ENCODE results near the gene CLC. TPM values are rescaled to one million over a fixed set of nuclear protein-coding genes. Genes with fewer than 3 reads are reported as not detected.

CLC gene

DNA sequence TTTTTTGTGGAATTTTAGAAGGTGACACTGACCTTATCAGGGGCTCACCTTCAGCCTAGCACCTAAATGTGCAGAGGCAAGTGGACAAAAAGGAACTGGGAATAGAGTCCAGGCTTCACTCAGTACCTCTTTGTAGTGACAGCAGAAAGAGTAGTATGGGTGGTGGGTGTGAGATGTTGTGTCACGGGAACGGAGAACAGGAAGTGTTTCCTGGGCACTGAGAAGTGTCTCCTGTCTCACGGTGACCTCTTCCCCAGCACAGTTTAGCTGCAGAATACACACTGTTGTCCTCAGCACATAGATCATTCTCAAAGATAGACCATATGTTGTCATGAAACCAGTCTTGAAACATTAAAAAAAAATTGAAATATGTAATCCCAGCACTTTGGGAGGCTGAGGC lies 51.1 kb downstream of the CLC start:
- Histone ChIP-seq H2AK5ac (ENCODE audit: low read depth, low read length) (no peak overlapping the region), H3K27ac (replicated peaks; ENCODE audit: low read length) (no peak overlapping the region), H3K9ac (ENCODE audit: low read depth, low read length, poor library complexity) (no peak overlapping the region), H4K8ac (ENCODE audit: low read depth, low read length) (no peak overlapping the region), H2BK120ac (ENCODE audit: low read depth, low read length) (no peak overlapping the region), H3K14ac (ENCODE audit: low read length) (no peak overlapping the region), H3K18ac (ENCODE audit: low read length) (no peak overlapping the region), H3K4me1 (ENCODE audit: control insufficient read depth in 2 of 2, insufficient read depth in 1 of 2, low read depth in 1 of 2, low read length in 2 of 2) (no peaks in the 10 kb centered on the region), H3K36me3 (replicated peaks in 1 of 2; ENCODE audit: control insufficient read depth in 2 of 2, insufficient read depth in 2 of 2, low read length in 2 of 2) (no peaks in the 10 kb centered on the region), H3K4me3 (ENCODE audit: low read length in 2 of 2) (peak overlapping the region in 1 of 2 donors; percentile 22), H2BK12ac (ENCODE audit: low read length) (no peak overlapping the region), H3K9me3 (replicated peaks in 1 of 2; ENCODE audit: control insufficient read depth in 2 of 2, insufficient read depth in 1 of 2, low read depth in 1 of 2, low read length in 2 of 2) (no peaks in the 10 kb centered on the region), H3K4ac (ENCODE audit: low read length) (no peak overlapping the region), H4K91ac (ENCODE audit: low read depth, low read length, poor library complexity) (no peak overlapping the region), H3K27me3 (ENCODE audit: control insufficient read depth in 3 of 3, insufficient read depth in 3 of 3, low read depth in 1 of 3, low read length in 3 of 3) (peaks cover 0 to 14% (median 0%) of the 10 kb centered on the region in 3 experiments), H2BK15ac (ENCODE audit: low read length) (no peak overlapping the region), H2BK5ac (ENCODE audit: low read length) (no peak overlapping the region), H3K4me2 (ENCODE audit: insufficient read depth, low read length, poor library complexity, severe bottlenecking) (no peak overlapping the region), H2AFZ (ENCODE audit: low read length) (no peak overlapping the region), H3K23ac (ENCODE audit: low read depth, low read length, poor library complexity) (no peak overlapping the region), H3K79me1 (ENCODE audit: low read depth, low read length) (no peaks in the 10 kb centered on the region)
- WGBS, 2 donors (ENCODE audit: extremely low coverage in 2 of 2, insufficient read length in 2 of 2, insufficient replicate concordance in 1 of 2), result no CpG with 5 or more reads among the region's 3 CpGs
- no peak for DNase-seq (ENCODE audit: low spot score)

DNA sequence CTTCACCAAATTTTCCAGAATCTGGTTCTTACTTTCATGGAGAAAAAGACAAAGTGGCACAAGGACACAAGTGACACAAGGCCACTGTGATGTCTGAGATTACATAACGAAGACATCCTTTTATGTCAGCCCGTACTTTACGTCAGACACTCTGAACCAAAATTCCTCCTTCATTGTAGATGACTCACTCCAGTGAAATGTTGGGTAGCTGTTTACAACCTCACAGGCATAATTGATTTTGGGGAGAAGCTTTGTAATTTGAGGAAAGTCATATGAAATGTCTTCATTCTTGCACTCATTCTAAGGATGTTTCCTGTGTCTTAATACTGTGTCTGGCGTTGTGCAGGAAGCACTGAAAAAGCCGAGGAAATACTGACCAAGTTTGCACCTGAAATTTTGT lies 53.6 kb downstream of the CLC start:
- no peak for DNase-seq (ENCODE audit: low spot score)
- no peak overlapping the region for H4K91ac ChIP-seq (ENCODE audit: low read depth, low read length, poor library complexity)
- H3K14ac ChIP-seq (ENCODE audit: low read length), result no peak overlapping the region
- H3K27me3 ChIP-seq (ENCODE audit: control insufficient read depth in 3 of 3, insufficient read depth in 3 of 3, low read depth in 1 of 3, low read length in 3 of 3), result peaks cover 0 to 10% (median 0%) of the 10 kb centered on the region in 3 experiments
- no peak overlapping the region for H2BK5ac ChIP-seq (ENCODE audit: low read length)
- no peak overlapping the region for H3K27ac ChIP-seq (replicated peaks; ENCODE audit: low read length)
- no peaks in the 10 kb centered on the region for H3K79me1 ChIP-seq (ENCODE audit: low read depth, low read length)
- H2BK120ac ChIP-seq (ENCODE audit: low read depth, low read length), result no peak overlapping the region
- H2BK15ac ChIP-seq (ENCODE audit: low read length), result no peak overlapping the region
- no peak overlapping the region for H3K9ac ChIP-seq (ENCODE audit: low read depth, low read length, poor library complexity)
- no CpG with 5 or more reads among the region's 5 CpGs for WGBS, 2 donors (ENCODE audit: extremely low coverage in 2 of 2, insufficient read length in 2 of 2, insufficient replicate concordance in 1 of 2)
- no peak overlapping the region for H2AK5ac ChIP-seq (ENCODE audit: low read depth, low read length)
- no peaks in the 10 kb centered on the region for H3K36me3 ChIP-seq (replicated peaks in 1 of 2; ENCODE audit: control insufficient read depth in 2 of 2, insufficient read depth in 2 of 2, low read length in 2 of 2)
- H4K8ac ChIP-seq (ENCODE audit: low read depth, low read length), result no peak overlapping the region
- H3K4me3 ChIP-seq (ENCODE audit: low read length in 2 of 2), result no peak overlapping the region
- H3K4me1 ChIP-seq (ENCODE audit: control insufficient read depth in 2 of 2, insufficient read depth in 1 of 2, low read depth in 1 of 2, low read length in 2 of 2), result no peaks in the 10 kb centered on the region
- H2AFZ ChIP-seq (ENCODE audit: low read length), result no peak overlapping the region
- H2BK12ac ChIP-seq (ENCODE audit: low read length), result no peak overlapping the region
- H3K9me3 ChIP-seq (replicated peaks in 1 of 2; ENCODE audit: control insufficient read depth in 2 of 2, insufficient read depth in 1 of 2, low read depth in 1 of 2, low read length in 2 of 2), result no peaks in the 10 kb centered on the region
- no peak overlapping the region for H3K4me2 ChIP-seq (ENCODE audit: insufficient read depth, low read length, poor library complexity, severe bottlenecking)
- no peak overlapping the region for H3K23ac ChIP-seq (ENCODE audit: low read depth, low read length, poor library complexity)
- H3K4ac ChIP-seq (ENCODE audit: low read length), result no peak overlapping the region
- H3K18ac ChIP-seq (ENCODE audit: low read length), result no peak overlapping the region

DNA sequence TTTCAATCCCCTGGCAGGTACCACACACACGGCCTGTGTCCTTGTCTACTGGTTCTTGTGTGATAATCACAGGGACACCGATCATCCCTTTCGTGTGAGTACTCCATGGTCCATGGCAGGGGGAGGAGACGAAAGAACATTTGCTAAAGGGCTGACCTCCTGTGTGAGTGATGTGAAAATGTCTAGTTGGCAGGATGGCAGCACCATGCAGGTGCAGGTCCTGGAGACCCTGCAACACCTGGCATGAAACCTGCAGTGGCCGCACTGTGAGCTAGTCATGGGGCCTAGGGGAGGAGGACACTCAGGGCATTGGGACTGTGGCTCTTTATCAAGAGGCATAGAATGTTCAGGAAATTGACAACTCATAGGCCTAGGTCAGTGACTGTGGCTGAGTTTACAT lies 56.4 kb downstream of the CLC start:
- H2BK15ac ChIP-seq (ENCODE audit: low read length), result no peak overlapping the region
- no peak overlapping the region for H3K4me3 ChIP-seq (ENCODE audit: low read length in 2 of 2)
- H3K18ac ChIP-seq (ENCODE audit: low read length), result no peak overlapping the region
- no peak overlapping the region for H3K4me2 ChIP-seq (ENCODE audit: insufficient read depth, low read length, poor library complexity, severe bottlenecking)
- no peak overlapping the region for H3K4ac ChIP-seq (ENCODE audit: low read length)
- H4K8ac ChIP-seq (ENCODE audit: low read depth, low read length), result no peak overlapping the region
- H4K91ac ChIP-seq (ENCODE audit: low read depth, low read length, poor library complexity), result no peak overlapping the region
- no peaks in the 10 kb centered on the region for H3K36me3 ChIP-seq (replicated peaks in 1 of 2; ENCODE audit: control insufficient read depth in 2 of 2, insufficient read depth in 2 of 2, low read length in 2 of 2)
- H3K27ac ChIP-seq (replicated peaks; ENCODE audit: low read length), result no peak overlapping the region
- no peak overlapping the region for H3K14ac ChIP-seq (ENCODE audit: low read length)
- no peaks in the 10 kb centered on the region for H3K9me3 ChIP-seq (replicated peaks in 1 of 2; ENCODE audit: control insufficient read depth in 2 of 2, insufficient read depth in 1 of 2, low read depth in 1 of 2, low read length in 2 of 2)
- no peaks in the 10 kb centered on the region for H3K79me1 ChIP-seq (ENCODE audit: low read depth, low read length)
- H2AFZ ChIP-seq (ENCODE audit: low read length), result no peak overlapping the region
- no peak overlapping the region for H2BK120ac ChIP-seq (ENCODE audit: low read depth, low read length)
- H3K27me3 ChIP-seq (ENCODE audit: control insufficient read depth in 3 of 3, insufficient read depth in 3 of 3, low read depth in 1 of 3, low read length in 3 of 3), result peaks cover 0 to 18% (median 0%) of the 10 kb centered on the region in 3 experiments
- no CpG with 5 or more reads among the region's 5 CpGs for WGBS, 2 donors (ENCODE audit: extremely low coverage in 2 of 2, insufficient read length in 2 of 2, insufficient replicate concordance in 1 of 2)
- no peak overlapping the region for H3K9ac ChIP-seq (ENCODE audit: low read depth, low read length, poor library complexity)
- H3K4me1 ChIP-seq (ENCODE audit: control insufficient read depth in 2 of 2, insufficient read depth in 1 of 2, low read depth in 1 of 2, low read length in 2 of 2), result no peaks in the 10 kb centered on the region
- DNase-seq (ENCODE audit: low spot score), result no peak
- no peak overlapping the region for H2AK5ac ChIP-seq (ENCODE audit: low read depth, low read length)
- no peak overlapping the region for H2BK5ac ChIP-seq (ENCODE audit: low read length)
- no peak overlapping the region for H2BK12ac ChIP-seq (ENCODE audit: low read length)
- H3K23ac ChIP-seq (ENCODE audit: low read depth, low read length, poor library complexity), result no peak overlapping the region

Small RNA genes within 50 kb of the gene (small RNA-seq; reads per million reads assigned to genes)
- gene RPS29P27 (ENCODE audit: insufficient read depth), result not detected

Measured in neuronal stem cell (in vitro differentiated cells).